Transverse colon (tissue), 4 donors: ENCODE measurements around the gene FOXO1. TPM values are rescaled to one million over a fixed set of nuclear protein-coding genes. Genes with fewer than 3 reads are reported as not detected.

Experiments used
- DNase-seq: peaks from one replicate; pipeline ENCODE4 v3.0.0-alpha.2; 2019
- H3K27ac ChIP-seq, 4 donors: fragments of 200-600 bp; sonication (generic); 2 replicates each; pipeline ENCODE4 v1.5.1; 2016 to 2018; ENCODE audit warnings: inconsistent platforms in 4 of 4
- H3K27me3 ChIP-seq: fragments of 200-600 bp; sonication (generic); 2 replicates; pipeline ENCODE4 v1.5.1; 2017; ENCODE audit warnings: inconsistent platforms
- H3K36me3 ChIP-seq, 4 donors: fragments of 200-600 bp; sonication (generic); 2 replicates each; pipeline ENCODE4 v1.5.1; 2017 to 2019; ENCODE audit warnings: inconsistent platforms in 4 of 4
- H3K4me1 ChIP-seq, 4 donors: fragments of 200-600 bp; sonication (generic); 2 replicates each; pipeline ENCODE4 v1.5.1; 2017 to 2020; ENCODE audit warnings: inconsistent platforms in 4 of 4
- H3K4me3 ChIP-seq, 4 donors: fragments of 200-600 bp; sonication (generic); 1 replicate in 1 of 4; 2 replicates in 3 of 4; pipeline versions ENCODE4 v1.5.1 to v1.6.1; 2017 to 2019; ENCODE audit warnings: inconsistent platforms in 4 of 4
- H3K9me3 ChIP-seq, 2 donors: fragments of 200-600 bp; sonication (generic); 2 replicates each; pipeline ENCODE4 v1.5.1; 2017 to 2019; ENCODE audit warnings: inconsistent platforms in 2 of 2
- CTCF ChIP-seq, 5 experiments: fragments of 200-600 bp in 3 of 5; fragments of 450-650 bp in 2 of 5; sonication (generic) in 3 of 5; IDR thresholded peaks; 1 replicate in 2 of 5; 2 replicates in 3 of 5; pipeline ENCODE4 v1.5.1; 2016 to 2017; ENCODE audit warnings: antibody characterized with exemption in 5 of 5, inconsistent platforms in 3 of 5, mild to moderate bottlenecking in 2 of 5, moderate library complexity in 1 of 5
- EP300 ChIP-seq: sonication (generic); formaldehyde crosslinking; IDR thresholded peaks from one replicate; pipeline ENCODE4 v1.6.1; 2017; ENCODE audit warnings: antibody characterized with exemption, low read depth
- POLR2A ChIP-seq: fragments of 450-650 bp; IDR thresholded peaks from one replicate; pipeline ENCODE4 v1.6.1; 2016; ENCODE audit warnings: antibody characterized with exemption, mild to moderate bottlenecking, moderate library complexity
- POLR2AphosphoS5 ChIP-seq, 3 donors: sonication (generic); formaldehyde crosslinking; IDR thresholded peaks; one replicate each; pipeline ENCODE4 v1.6.1; 2016; ENCODE audit warnings: antibody characterized with exemption in 3 of 3
- WGBS, 2 donors: methylation state at CpG; one replicate each; pipeline ENCODE4 v1.1.5; 2018; ENCODE audit warnings: low coverage in 1 of 2; 5-methylcytosine and 5-hydroxymethylcytosine counted together
- in situ Hi-C, 4 donors: fragments of 200-750 bp; cut with MboI; loops; one replicate each; pipeline versions ENCODE4 v1.15.0 to v1.15.1; 2017; ENCODE audit warnings: low sequenced_read_pairs in 3 of 4, low pct_ligation_motif_present in 1 of 4, low pct_unique_long_range_greater_than_20kb in 1 of 4
- intact Hi-C: fragments of 100-400 bp; cut with DNase I; formaldehyde crosslinking; loops from one replicate; pipeline ENCODE4 v1.15.1; 2023; ENCODE audit warnings: low total_unique reads
- total RNA-seq, 4 donors: library from RNA; depleted of rRNA; stranded (reverse); fragments of >200 nt; gene quantifications; one replicate each; pipeline ENCODE4 v1.1.0, GENCODE V29; 2016

FOXO1 gene
- total RNA-seq, 4 donors from 2014 or later, result 19.1 to 48.9 (median 38.3) TPM

- Histone ChIP-seq H3K27me3 (no peaks in the 10 kb centered on the region), H3K9me3 (no peaks in the 10 kb centered on the region), H3K27ac (no peak overlapping the region), H3K4me3 (no peak overlapping the region), H3K4me1 (peaks cover 4 to 80% (median 32%) of the 10 kb centered on the region in 4 donors), H3K36me3 (no peaks in the 10 kb centered on the region)
- no peak for DNase-seq
- intact Hi-C loops (no loop called here), in situ Hi-C loops (no loop called here)
- 100% methylated on average over 1 of the region's 1 CpG for WGBS, 2 donors
- no peak for TF ChIP-seq POLR2AphosphoS5 (IDR thresholded peaks at IDR 0.05)
- TF ChIP-seq CTCF (IDR thresholded peaks at IDR 0.05), result no peak
- no peak for TF ChIP-seq POLR2A
- TF ChIP-seq EP300, result no peak
These were observed 74.4 kb downstream of the FOXO1 start for GRCh38 chr13:40592035-40592434.

- Histone ChIP-seq H3K9me3 (no peaks in the 10 kb centered on the region), H3K27me3 (no peaks in the 10 kb centered on the region), H3K36me3 (no peaks in the 10 kb centered on the region), H3K27ac (no peak overlapping the region), H3K4me1 (peaks cover 2 to 80% (median 30%) of the 10 kb centered on the region in 4 donors), H3K4me3 (no peak overlapping the region)
- WGBS, 2 donors, result 82 to 90% methylated on average over 4 of the region's 4 CpGs
- no peak for TF ChIP-seq EP300
- no peak for TF ChIP-seq POLR2AphosphoS5 (IDR thresholded peaks at IDR 0.05)
- no peak for TF ChIP-seq POLR2A
- no peak for TF ChIP-seq CTCF (IDR thresholded peaks at IDR 0.05)
- in situ Hi-C loops, result no loop called here
- intact Hi-C loops, result no loop called here
- DNase-seq, result no peak
These were observed 75.3 kb downstream of the FOXO1 start for GRCh38 chr13:40591091-40591490.

GRCh38 chr13:40590112-40590862 is 76.2 kb downstream of the FOXO1 start:
- TF ChIP-seq EP300 (no peak), POLR2A (no peak), POLR2AphosphoS5 (IDR thresholded peaks at IDR 0.05) (no peak), CTCF (IDR thresholded peaks at IDR 0.05) (no peak)
- Histone ChIP-seq H3K9me3 (no peaks in the 10 kb centered on the region), H3K27ac (peak overlapping the region; percentile 17 to 51 (median 22)), H3K36me3 (no peaks in the 10 kb centered on the region), H3K4me3 (no peak overlapping the region), H3K4me1 (peaks cover 0 to 79% (median 27%) of the 10 kb centered on the region in 4 donors), H3K27me3 (no peaks in the 10 kb centered on the region)
- no peak for DNase-seq
- WGBS, 2 donors, result 82 to 85% methylated on average over 8 of the region's 8 CpGs
- intact Hi-C loops, result no loop called here
- in situ Hi-C loops, result no loop called here

- Histone ChIP-seq H3K27me3 (no peaks in the 10 kb centered on the region), H3K4me1 (peaks cover 0 to 75% (median 27%) of the 10 kb centered on the region in 4 donors), H3K27ac (peak overlapping the region; percentile 17 to 51 (median 22)), H3K9me3 (no peaks in the 10 kb centered on the region), H3K4me3 (no peak overlapping the region), H3K36me3 (no peaks in the 10 kb centered on the region)
- DNase-seq, result peak; percentile 48
- TF ChIP-seq POLR2AphosphoS5 (IDR thresholded peaks at IDR 0.05), result peak in 2 of 3 donors; percentile 6 to 50
- no peak for TF ChIP-seq CTCF (IDR thresholded peaks at IDR 0.05)
- intact Hi-C loops (no loop called here), in situ Hi-C loops (no loop called here)
- WGBS, 2 donors, result 50 to 53% methylated on average over 4 of the region's 4 CpGs
These were observed 76.9 kb downstream of the FOXO1 start for GRCh38 chr13:40589285-40590109.
